Small intestine (tissue), 7 donors: ENCODE data around the gene SLC25A42. TPM values are rescaled to one million over a fixed set of nuclear protein-coding genes. Genes with fewer than 3 reads are reported as not detected.
"Not testable (repeated sequence)": the region's sequence is repeated elsewhere in the genome, so short reads cannot be mapped to it uniquely, and the experiment has no call there.

Source experiments
- DNase-seq, 2 donors: peaks; one replicate each; pipeline versions ENCODE4 v3.0.0 to v3.0.0-alpha.2; 2013
- FAIRE-seq: peaks from 2 replicates; lab custom pipeline; 2012; peaks lifted over from hg19 to GRCh38; lab: Jason Lieb, UNC
- H3K27ac ChIP-seq, 3 donors: one replicate each; pipeline ENCODE4 v1.5.1; 2013; ENCODE audit warnings: low read length in 2 of 3, mild to moderate bottlenecking in 2 of 3, control low read depth in 1 of 3, inconsistent platforms in 1 of 3, low read depth in 1 of 3, moderate library complexity in 1 of 3
- H3K27me3 ChIP-seq, 3 donors: one replicate each; pipeline ENCODE4 v1.6.1; 2013; ENCODE audit warnings: low read length in 3 of 3, inconsistent platforms in 1 of 3; ENCODE audit not compliant: control insufficient read depth in 3 of 3, insufficient read depth in 3 of 3
- H3K36me3 ChIP-seq, 3 donors: one replicate each; pipeline ENCODE4 v1.6.1; 2013; ENCODE audit warnings: low read length in 3 of 3, inconsistent platforms in 1 of 3, low read depth in 1 of 3, mild to moderate bottlenecking in 1 of 3, moderate library complexity in 1 of 3; ENCODE audit not compliant: control insufficient read depth in 3 of 3, insufficient read depth in 2 of 3
- H3K4me1 ChIP-seq, 3 donors: one replicate each; pipeline ENCODE4 v1.6.1; 2013; ENCODE audit warnings: low read length in 2 of 3, inconsistent platforms in 1 of 3, low read depth in 1 of 3, mild to moderate bottlenecking in 1 of 3, moderate library complexity in 1 of 3; ENCODE audit not compliant: control insufficient read depth in 3 of 3, insufficient read depth in 2 of 3
- H3K4me3 ChIP-seq, 3 donors: one replicate each; pipeline ENCODE4 v1.5.1; 2013; ENCODE audit warnings: low read length in 3 of 3, control low read depth in 1 of 3, inconsistent platforms in 1 of 3, low read depth in 1 of 3, mild to moderate bottlenecking in 1 of 3, moderate library complexity in 1 of 3
- H3K9me3 ChIP-seq, 2 donors: one replicate each; pipeline ENCODE4 v1.6.1; 2013; ENCODE audit warnings: low read depth in 1 of 2, low read length in 1 of 2; ENCODE audit not compliant: control insufficient read depth in 2 of 2, insufficient read depth in 1 of 2
- WGBS, 3 donors: extraction: QIAGEN DNeasy Blood & Tissue Kit; methylation state at CpG; one replicate each; pipeline ENCODE4 v1.1.7; 2013; 5-methylcytosine and 5-hydroxymethylcytosine counted together
- polyA plus RNA-seq, 4 donors: library from polyadenylated mRNA; stranded (reverse) in 3 of 4; unstranded in 1 of 4; fragments of 200-250 nt in 3 of 4; fragments of 120-200 nt in 1 of 4; gene quantifications; one replicate each; pipeline versions ENCODE4 v1.2.1 to v1.2.3, GENCODE V29; 2013
- donor health status: healthy with polysubstance abuse.
- donor health status: control.
- donor health status: control.
- donor health status: Bipolar disorder and iron deficiency.
- donor health status: healthy.

SLC25A42 gene
- polyA plus RNA-seq, 4 donors = 5.6 to 19.6 (median 9.4) TPM

GRCh38 chr19:19098084-19098702 is 34.4 kb downstream of the SLC25A42 start:
- Histone ChIP-seq H3K4me3 (no peak overlapping the region), H3K27ac (peak overlapping the region in 1 of 3 donors; percentile 80), H3K27me3 (no peaks in the 10 kb centered on the region), H3K36me3 (peaks cover 0 to 52% (median 0%) of the 10 kb centered on the region in 3 donors), H3K4me1 (peaks cover 0 to 57% (median 9%) of the 10 kb centered on the region in 3 donors), H3K9me3 (no peaks in the 10 kb centered on the region)
- FAIRE-seq (no peak), DNase-seq (peak in 1 of 2 donors; percentile 76)
- WGBS, 3 donors = 73 to 85% (median 76%) methylated on average over 9 of the region's 9 CpGs

GRCh38 chr19:19098703-19099632 is 35.2 kb downstream of the SLC25A42 start:
- FAIRE-seq (no peak), DNase-seq (peak; percentile 42 to 86)
- Histone ChIP-seq H3K4me1 (peaks cover 0 to 55% (median 9%) of the 10 kb centered on the region in 3 donors), H3K27me3 (no peaks in the 10 kb centered on the region), H3K36me3 (peaks cover 0 to 50% (median 0%) of the 10 kb centered on the region in 3 donors), H3K4me3 (no peak overlapping the region), H3K9me3 (no peaks in the 10 kb centered on the region), H3K27ac (peak overlapping the region in 1 of 3 donors; percentile 80)
- WGBS, 3 donors = 69 to 86% (median 76%) methylated on average over 18 of the region's 18 CpGs

- Histone ChIP-seq H3K4me3 (no peak overlapping the region), H3K27ac (peak overlapping the region in 1 of 3 donors; percentile 47), H3K9me3 (no peaks in the 10 kb centered on the region), H3K36me3 (peaks cover 0 to 48% (median 0%) of the 10 kb centered on the region in 3 donors), H3K4me1 (peaks cover 0 to 52% (median 8%) of the 10 kb centered on the region in 3 donors), H3K27me3 (no peaks in the 10 kb centered on the region)
- 79 to 84% (median 83%) methylated on average over 8 of the region's 8 CpGs for WGBS, 3 donors
- FAIRE-seq (no peak), DNase-seq (peak in 1 of 2 donors; percentile 64)
These were observed 37.7 kb downstream of the SLC25A42 start for GRCh38 chr19:19101540-19101939.

GRCh38 chr19:19102566-19102965 is 38.8 kb downstream of the SLC25A42 start:
- H3K4me1 ChIP-seq = peaks cover 0 to 44% (median 8%) of the 10 kb centered on the region in 3 donors
- peaks cover 0 to 40% (median 0%) of the 10 kb centered on the region in 3 donors for H3K36me3 ChIP-seq
- WGBS, 3 donors = 95 to 96% (median 96%) methylated on average over 10 of the region's 10 CpGs
- not testable (repeated sequence) for H3K27ac ChIP-seq, DNase-seq, H3K4me3 ChIP-seq, FAIRE-seq, H3K9me3 ChIP-seq, H3K27me3 ChIP-seq

- DNase-seq = no peak
- WGBS, 3 donors = 94 to 98% (median 96%) methylated on average over 11 of the region's 11 CpGs
- Histone ChIP-seq H3K4me1 (peaks cover 0 to 39% (median 8%) of the 10 kb centered on the region in 3 donors), H3K27ac (no peak overlapping the region), H3K36me3 (peaks cover 0 to 42% (median 0%) of the 10 kb centered on the region in 3 donors), H3K27me3 (no peaks in the 10 kb centered on the region), H3K9me3 (no peaks in the 10 kb centered on the region), H3K4me3 (no peak overlapping the region)
- no peak for FAIRE-seq
These were observed 39.4 kb downstream of the SLC25A42 start for GRCh38 chr19:19103167-19103566.

GRCh38 chr19:19105365-19106055 is 41.7 kb downstream of the SLC25A42 start:
- peak overlapping the region in 2 of 3 donors; percentile 34 to 76 for H3K27ac ChIP-seq
- DNase-seq (peak; percentile 69 to 85), FAIRE-seq (no peak)
- H3K36me3 ChIP-seq = peaks cover 0 to 25% (median 0%) of the 10 kb centered on the region in 3 donors
- H3K27me3 ChIP-seq = no peaks in the 10 kb centered on the region
- H3K4me1 ChIP-seq = peaks cover 0 to 28% (median 0%) of the 10 kb centered on the region in 3 donors
- 8 to 28% (median 21%) methylated on average over 30 to 36 of the region's 36 CpGs for WGBS, 3 donors
- peak overlapping the region in 2 of 3 donors; percentile 43 to 53 for H3K4me3 ChIP-seq
- H3K9me3 ChIP-seq = no peaks in the 10 kb centered on the region

GRCh38 chr19:19106056-19106551 is 42.3 kb downstream of the SLC25A42 start:
- WGBS, 3 donors = 30 to 37% (median 33%) methylated on average over 25 of the region's 25 CpGs
- no peak for FAIRE-seq
- Histone ChIP-seq H3K36me3 (peaks cover 0 to 19% (median 0%) of the 10 kb centered on the region in 3 donors), H3K27ac (peak overlapping the region in 2 of 3 donors; percentile 34 to 76), H3K27me3 (no peaks in the 10 kb centered on the region), H3K9me3 (no peaks in the 10 kb centered on the region), H3K4me3 (peak overlapping the region in 2 of 3 donors; percentile 43 to 53), H3K4me1 (peaks cover 0 to 31% (median 0%) of the 10 kb centered on the region in 3 donors)
- DNase-seq = no peak
